HEK293 (cell line): Measurements from ENCODE around the gene SBNO2.

ENCODE experiments used
- GLI4 ChIP-seq: fragments of 450-650 bp; formaldehyde crosslinking; IDR thresholded peaks from 2 replicates; pipeline ENCODE4 v1.5.1; 2016; ENCODE audit warnings: missing biosample characterization, missing genetic modification characterization
- GLIS2 ChIP-seq: fragments of 450-650 bp; formaldehyde crosslinking; IDR thresholded peaks from 2 replicates; pipeline ENCODE4 v1.5.1; 2016; ENCODE audit warnings: missing biosample characterization, missing genetic modification characterization
- HOXA7 ChIP-seq: sonication (generic); formaldehyde crosslinking; IDR thresholded peaks from 2 replicates; pipeline ENCODE4 v1.8.1; 2022; ENCODE audit warnings: missing genetic modification reagents, borderline replicate concordance
- INSM2 ChIP-seq: fragments of 450-650 bp; formaldehyde crosslinking; IDR thresholded peaks from 2 replicates; pipeline ENCODE4 v1.5.1; 2016; ENCODE audit warnings: missing biosample characterization, missing genetic modification characterization
- KLF1 ChIP-seq: fragments of 450-650 bp; formaldehyde crosslinking; IDR thresholded peaks from 2 replicates; pipeline ENCODE4 v1.5.1; 2016; ENCODE audit warnings: missing biosample characterization, missing genetic modification characterization
- KLF8 ChIP-seq: fragments of 450-650 bp; formaldehyde crosslinking; IDR thresholded peaks from 2 replicates; pipeline ENCODE4 v1.5.1; 2016; ENCODE audit warnings: missing biosample characterization, missing genetic modification characterization
- REPIN1 ChIP-seq: fragments of 450-650 bp; formaldehyde crosslinking; IDR thresholded peaks from 2 replicates; pipeline ENCODE4 v1.5.1; 2017; ENCODE audit warnings: missing biosample characterization, missing genetic modification characterization, low read depth
- TCF7L2 ChIP-seq: IDR thresholded peaks from 2 replicates; pipeline ENCODE4 v1.6.1; 2011; ENCODE audit warnings: low read depth, mild to moderate bottlenecking, inconsistent platforms, low read length, moderate library complexity, borderline replicate concordance
- ZBTB48 ChIP-seq: fragments of 450-650 bp; formaldehyde crosslinking; IDR thresholded peaks from 2 replicates; pipeline ENCODE4 v1.5.1; 2016; ENCODE audit warnings: missing biosample characterization, missing genetic modification characterization
- ZFP3 ChIP-seq: fragments of 450-650 bp; formaldehyde crosslinking; IDR thresholded peaks from 2 replicates; pipeline ENCODE4 v1.5.1; 2016; ENCODE audit warnings: low read depth, missing biosample characterization, missing genetic modification characterization
- ZNF112 ChIP-seq: fragments of 450-650 bp; formaldehyde crosslinking; IDR thresholded peaks from 2 replicates; pipeline ENCODE4 v1.5.0; 2017; ENCODE audit warnings: missing biosample characterization, missing genetic modification characterization
- ZNF138 ChIP-seq: fragments of 450-650 bp; formaldehyde crosslinking; IDR thresholded peaks from 2 replicates; pipeline ENCODE4 v1.5.1; 2016; ENCODE audit warnings: missing biosample characterization, missing genetic modification characterization, borderline replicate concordance
- ZNF211 ChIP-seq: fragments of 450-650 bp; formaldehyde crosslinking; IDR thresholded peaks from 2 replicates; pipeline ENCODE4 v1.5.1; 2016; ENCODE audit warnings: low read depth, missing biosample characterization, missing genetic modification characterization
- ZNF221 ChIP-seq: fragments of 450-650 bp; formaldehyde crosslinking; IDR thresholded peaks from 2 replicates; pipeline ENCODE4 v1.5.1; 2017; ENCODE audit warnings: missing biosample characterization, missing genetic modification characterization, borderline replicate concordance
- ZNF223 ChIP-seq: fragments of 450-650 bp; formaldehyde crosslinking; IDR thresholded peaks from 2 replicates; pipeline ENCODE4 v1.5.1; 2016; ENCODE audit warnings: missing biosample characterization, missing genetic modification characterization
- ZNF302 ChIP-seq: fragments of 450-650 bp; formaldehyde crosslinking; IDR thresholded peaks from 2 replicates; pipeline ENCODE4 v1.5.1; 2016; ENCODE audit warnings: missing biosample characterization, missing genetic modification characterization, low read depth
- ZNF311 ChIP-seq: fragments of 450-650 bp; formaldehyde crosslinking; IDR thresholded peaks from 2 replicates; pipeline ENCODE4 v1.5.1; 2017; ENCODE audit warnings: missing biosample characterization, missing genetic modification characterization, borderline replicate concordance
- ZNF354C ChIP-seq: fragments of 450-650 bp; formaldehyde crosslinking; IDR thresholded peaks from 2 replicates; pipeline ENCODE4 v1.5.1; 2016; ENCODE audit warnings: missing biosample characterization, missing genetic modification characterization, low read depth, borderline replicate concordance
- ZNF391 ChIP-seq: fragments of 450-650 bp; formaldehyde crosslinking; IDR thresholded peaks from 2 replicates; pipeline ENCODE4 v1.5.1; 2016; ENCODE audit warnings: low read depth, missing biosample characterization, missing genetic modification characterization, borderline replicate concordance
- ZNF404 ChIP-seq: fragments of 450-650 bp; formaldehyde crosslinking; IDR thresholded peaks from 2 replicates; pipeline ENCODE4 v1.5.1; 2017; ENCODE audit warnings: missing biosample characterization, missing genetic modification characterization
- ZNF416 ChIP-seq: fragments of 450-650 bp; formaldehyde crosslinking; IDR thresholded peaks from 2 replicates; pipeline ENCODE4 v1.5.1; 2016; ENCODE audit warnings: missing biosample characterization, missing genetic modification characterization
- ZNF510 ChIP-seq: fragments of 450-650 bp; formaldehyde crosslinking; IDR thresholded peaks from 2 replicates; pipeline ENCODE4 v1.5.1; 2018; ENCODE audit warnings: mild to moderate bottlenecking, missing genetic modification characterization, missing biosample characterization; ENCODE audit not compliant: insufficient replicate concordance
- ZNF521 ChIP-seq: fragments of 450-650 bp; formaldehyde crosslinking; IDR thresholded peaks from 2 replicates; pipeline ENCODE4 v1.5.1; 2017; ENCODE audit warnings: missing biosample characterization, mild to moderate bottlenecking, missing genetic modification characterization
- ZNF621 ChIP-seq: fragments of 450-650 bp; formaldehyde crosslinking; IDR thresholded peaks from 2 replicates; pipeline ENCODE4 v1.5.1; 2017; ENCODE audit warnings: missing biosample characterization, missing genetic modification characterization
- ZNF626 ChIP-seq: fragments of 450-650 bp; sonication (Bioruptor Pico); formaldehyde crosslinking; IDR thresholded peaks from 2 replicates; pipeline ENCODE4 v1.5.1; 2018; ENCODE audit warnings: missing biosample characterization, missing genetic modification characterization, inconsistent platforms
- ZNF658 ChIP-seq: fragments of 450-650 bp; formaldehyde crosslinking; IDR thresholded peaks from 2 replicates; pipeline ENCODE4; 2016; ENCODE audit warnings: missing biosample characterization, missing genetic modification characterization
- ZNF664 ChIP-seq: fragments of 450-650 bp; formaldehyde crosslinking; IDR thresholded peaks from 2 replicates; pipeline ENCODE4 v1.5.1; 2016; ENCODE audit warnings: missing biosample characterization, missing genetic modification characterization
- ZNF670 ChIP-seq: fragments of 450-650 bp; formaldehyde crosslinking; IDR thresholded peaks from 2 replicates; pipeline ENCODE4 v1.5.1; 2016; ENCODE audit warnings: missing biosample characterization, missing genetic modification characterization, low read depth
- ZNF768 ChIP-seq: fragments of 450-650 bp; formaldehyde crosslinking; IDR thresholded peaks from 2 replicates; pipeline ENCODE4 v1.5.1; 2018; ENCODE audit warnings: missing biosample characterization, mild to moderate bottlenecking, missing genetic modification characterization
- ZSCAN16 ChIP-seq: fragments of 450-650 bp; formaldehyde crosslinking; IDR thresholded peaks from 2 replicates; pipeline ENCODE4 v1.5.1; 2016; ENCODE audit warnings: missing biosample characterization, missing genetic modification characterization
- ZSCAN30 ChIP-seq: fragments of 450-650 bp; IDR thresholded peaks from 2 replicates; pipeline ENCODE4 v1.5.1; 2018; ENCODE audit warnings: missing biosample characterization, mild to moderate bottlenecking, missing genetic modification characterization, moderate library complexity
- TF ChIP-seq, protein P1 (sequence below): IDR thresholded peaks from 2 replicates; pipeline ENCODE4 v1.6.1; 2011; ENCODE audit warnings: mild to moderate bottlenecking, low read depth, low read length, borderline replicate concordance
- TF ChIP-seq, protein P2 (sequence below): fragments of 450-650 bp; formaldehyde crosslinking; IDR thresholded peaks from 2 replicates; pipeline ENCODE4 v1.5.1; 2016; ENCODE audit warnings: missing biosample characterization, missing genetic modification characterization
- TF ChIP-seq, protein P3 (sequence below): fragments of 450-650 bp; formaldehyde crosslinking; IDR thresholded peaks from 2 replicates; pipeline ENCODE4 v1.5.1; 2016; ENCODE audit warnings: missing biosample characterization, missing genetic modification characterization
- TF ChIP-seq, protein P4 (sequence below): fragments of 450-650 bp; formaldehyde crosslinking; IDR thresholded peaks from 2 replicates; pipeline ENCODE4 v1.5.1; 2016; ENCODE audit warnings: missing biosample characterization, missing genetic modification characterization

The SBNO2 gene

DNA sequence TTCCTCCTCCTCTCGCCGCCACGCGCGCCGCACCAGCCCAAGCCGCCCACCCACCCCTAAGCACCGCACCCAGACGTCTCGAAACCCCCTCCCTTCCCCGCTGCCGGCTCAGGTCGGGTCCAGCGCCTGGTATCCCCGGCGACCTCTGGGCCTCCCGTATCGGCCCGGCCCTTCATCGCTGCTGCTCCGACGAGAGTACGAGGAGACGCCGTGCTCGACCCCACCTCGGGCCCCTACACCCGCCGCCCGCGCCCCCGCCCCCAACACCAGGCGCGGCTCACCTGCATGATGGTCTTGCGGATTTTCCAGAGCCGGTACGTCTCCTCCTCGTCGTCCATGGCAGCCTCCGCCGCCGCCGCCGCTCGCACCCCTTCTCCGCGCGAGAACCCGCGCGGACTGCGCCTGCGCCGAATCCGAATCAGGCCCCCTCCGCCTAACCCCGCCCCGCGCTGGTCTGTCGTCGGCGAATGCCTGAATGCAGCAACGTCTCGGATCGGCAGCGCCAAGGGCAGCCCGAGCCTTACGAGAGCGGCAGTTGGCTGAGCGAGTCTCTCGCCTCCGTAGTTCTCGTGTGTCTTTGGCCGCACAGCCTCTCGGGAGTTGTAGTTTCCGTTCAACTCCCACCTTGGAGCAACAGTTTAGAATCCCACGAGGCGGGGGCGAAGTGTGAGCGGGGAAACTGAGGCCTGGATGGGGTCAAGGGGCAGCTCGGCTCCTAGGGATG lies 78.9 kb downstream of the SBNO2 start, which contains the start of gene POLR2E (continued):
- no peak for TF ChIP-seq ZNF521 (tag by site-specific recombination)
- TF ChIP-seq KLF1 = no peak
- TF ChIP-seq ZNF391 (tag by site-specific recombination) = 0 out of 2 replicates have a peak, but pooled peaks have one; percentile 17
- TF ChIP-seq ZNF311 (tag by site-specific recombination) = no peak
- no peak for TF ChIP-seq ZSCAN16
- TF ChIP-seq TCF7L2 = no peak
- no peak for TF ChIP-seq ZNF658 (tag by site-specific recombination)
- no peak for TF ChIP-seq ZNF670 (tag by site-specific recombination)
- no peak for TF ChIP-seq ZNF404
- TF ChIP-seq REPIN1 (tag by site-specific recombination) = no peak
- peak; percentile 49; the same call in 1 of the 2 replicates for TF ChIP-seq KLF8
- TF ChIP-seq, protein P1, sequence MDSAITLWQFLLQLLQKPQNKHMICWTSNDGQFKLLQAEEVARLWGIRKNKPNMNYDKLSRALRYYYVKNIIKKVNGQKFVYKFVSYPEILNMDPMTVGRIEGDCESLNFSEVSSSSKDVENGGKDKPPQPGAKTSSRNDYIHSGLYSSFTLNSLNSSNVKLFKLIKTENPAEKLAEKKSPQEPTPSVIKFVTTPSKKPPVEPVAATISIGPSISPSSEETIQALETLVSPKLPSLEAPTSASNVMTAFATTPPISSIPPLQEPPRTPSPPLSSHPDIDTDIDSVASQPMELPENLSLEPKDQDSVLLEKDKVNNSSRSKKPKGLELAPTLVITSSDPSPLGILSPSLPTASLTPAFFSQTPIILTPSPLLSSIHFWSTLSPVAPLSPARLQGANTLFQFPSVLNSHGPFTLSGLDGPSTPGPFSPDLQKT = no peak
- TF ChIP-seq ZNF621 = no peak
- no peak for TF ChIP-seq ZNF302 (tag by site-specific recombination)
- TF ChIP-seq ZNF138 (tag by site-specific recombination) = no peak
- no peak for TF ChIP-seq ZNF211 (tag by site-specific recombination)
- TF ChIP-seq, protein P2, sequence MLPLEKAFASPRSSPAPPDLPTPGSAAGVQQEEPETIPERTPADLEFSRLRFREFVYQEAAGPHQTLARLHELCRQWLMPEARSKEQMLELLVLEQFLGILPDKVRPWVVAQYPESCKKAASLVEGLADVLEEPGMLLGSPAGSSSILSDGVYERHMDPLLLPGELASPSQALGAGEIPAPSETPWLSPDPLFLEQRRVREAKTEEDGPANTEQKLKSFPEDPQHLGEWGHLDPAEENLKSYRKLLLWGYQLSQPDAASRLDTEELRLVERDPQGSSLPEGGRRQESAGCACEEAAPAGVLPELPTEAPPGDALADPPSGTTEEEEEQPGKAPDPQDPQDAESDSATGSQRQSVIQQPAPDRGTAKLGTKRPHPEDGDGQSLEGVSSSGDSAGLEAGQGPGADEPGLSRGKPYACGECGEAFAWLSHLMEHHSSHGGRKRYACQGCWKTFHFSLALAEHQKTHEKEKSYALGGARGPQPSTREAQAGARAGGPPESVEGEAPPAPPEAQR (tag by site-specific recombination) = no peak
- no peak for TF ChIP-seq ZNF626 (tag by site-specific recombination)
- TF ChIP-seq GLIS2 = 0 out of 2 replicates have a peak, but pooled peaks have one; percentile 29
- no peak for TF ChIP-seq INSM2 (tag by site-specific recombination)
- no peak for TF ChIP-seq ZFP3
- TF ChIP-seq ZNF768 (tag by site-specific recombination) = no peak
- TF ChIP-seq GLI4 (tag by site-specific recombination) = no peak
- no peak for TF ChIP-seq ZNF354C (tag by site-specific recombination)
- no peak for TF ChIP-seq ZSCAN30 (tag by site-specific recombination)
- TF ChIP-seq, protein P3, sequence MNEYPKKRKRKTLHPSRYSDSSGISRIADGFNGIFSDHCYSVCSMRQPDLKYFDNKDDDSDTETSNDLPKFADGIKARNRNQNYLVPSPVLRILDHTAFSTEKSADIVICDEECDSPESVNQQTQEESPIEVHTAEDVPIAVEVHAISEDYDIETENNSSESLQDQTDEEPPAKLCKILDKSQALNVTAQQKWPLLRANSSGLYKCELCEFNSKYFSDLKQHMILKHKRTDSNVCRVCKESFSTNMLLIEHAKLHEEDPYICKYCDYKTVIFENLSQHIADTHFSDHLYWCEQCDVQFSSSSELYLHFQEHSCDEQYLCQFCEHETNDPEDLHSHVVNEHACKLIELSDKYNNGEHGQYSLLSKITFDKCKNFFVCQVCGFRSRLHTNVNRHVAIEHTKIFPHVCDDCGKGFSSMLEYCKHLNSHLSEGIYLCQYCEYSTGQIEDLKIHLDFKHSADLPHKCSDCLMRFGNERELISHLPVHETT = 0 out of 2 replicates have a peak, but pooled peaks have one; percentile 37
- no peak for TF ChIP-seq ZNF510 (tag by site-specific recombination)
- TF ChIP-seq HOXA7 (CRISPR knock-in tag) = no peak
- no peak for TF ChIP-seq ZBTB48
- TF ChIP-seq ZNF223 = no peak
- TF ChIP-seq ZNF112 = no peak
- no peak for TF ChIP-seq ZNF664 (tag by site-specific recombination)
- TF ChIP-seq, protein P4, sequence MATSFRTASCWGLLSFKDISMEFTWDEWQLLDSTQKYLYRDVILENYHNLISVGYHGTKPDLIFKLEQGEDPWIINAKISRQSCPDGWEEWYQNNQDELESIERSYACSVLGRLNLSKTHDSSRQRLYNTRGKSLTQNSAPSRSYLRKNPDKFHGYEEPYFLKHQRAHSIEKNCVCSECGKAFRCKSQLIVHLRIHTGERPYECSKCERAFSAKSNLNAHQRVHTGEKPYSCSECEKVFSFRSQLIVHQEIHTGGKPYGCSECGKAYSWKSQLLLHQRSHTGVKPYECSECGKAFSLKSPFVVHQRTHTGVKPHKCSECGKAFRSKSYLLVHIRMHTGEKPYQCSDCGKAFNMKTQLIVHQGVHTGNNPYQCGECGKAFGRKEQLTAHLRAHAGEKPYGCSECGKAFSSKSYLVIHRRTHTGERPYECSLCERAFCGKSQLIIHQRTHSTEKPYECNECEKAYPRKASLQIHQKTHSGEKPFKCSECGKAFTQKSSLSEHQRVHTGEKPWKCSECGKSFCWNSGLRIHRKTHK (tag by site-specific recombination) = no peak
- TF ChIP-seq ZNF416 (tag by site-specific recombination) = no peak
- TF ChIP-seq ZNF221 (tag by site-specific recombination) = no peak
